ENCODE data around the gene MB.
"Not testable (repeated sequence)": the region's sequence is repeated elsewhere in the genome, so short reads cannot be mapped to it uniquely, and the experiment has no call there.

The MB gene
- 0 reads per million in 3 donors for total RNA-seq

DNA sequence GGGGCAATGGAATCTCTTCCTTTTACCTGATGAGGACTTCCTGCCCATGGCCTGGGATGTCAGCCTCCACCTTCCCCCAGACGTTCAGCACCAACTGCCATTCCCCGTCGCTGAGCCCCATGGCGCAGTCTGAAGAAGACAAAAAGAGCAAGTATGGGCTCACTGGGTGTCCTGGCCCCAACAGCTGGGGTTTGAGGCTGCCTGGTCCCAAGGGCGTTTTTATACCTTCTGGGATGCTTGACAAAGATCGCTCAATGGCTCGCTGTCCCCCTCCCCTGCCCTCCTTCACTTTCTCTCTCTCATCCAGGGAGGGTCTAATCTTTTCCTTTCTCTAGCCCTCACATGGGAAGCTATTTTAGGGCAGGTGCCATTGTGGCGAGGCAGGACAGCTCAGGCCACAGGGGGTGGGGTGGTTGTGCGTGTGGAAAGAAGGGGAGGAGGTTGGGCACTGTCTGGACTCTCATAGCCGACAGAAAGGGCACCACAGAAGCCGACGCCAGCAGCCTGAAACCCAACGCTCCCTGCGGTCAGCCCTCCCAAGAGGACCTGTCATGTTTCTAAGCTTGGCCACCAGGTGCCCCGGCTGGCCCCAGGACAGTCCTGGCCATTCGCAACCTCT lies at the start of gene MB:
Gene MB (minus strand): TSS at position 193 of the 619 bp plus-strand sequence. CDS start 72 bp downstream, at position 121.
- Histone ChIP-seq H3K27ac (ENCODE audit: insufficient read depth, low read length, poor library complexity, severe bottlenecking) (no peak within 1 kb of the TSS), H3K36me3 (ENCODE audit: control insufficient read depth, insufficient read depth, low read length) (no peaks in the 10 kb centered on the region), H3K9me3 (ENCODE audit: control insufficient read depth, low read length) (no peaks in the 10 kb centered on the region), H3K4me3 (ENCODE audit: insufficient read depth, low read depth, low read length, poor library complexity, severe bottlenecking) (no peak within 1 kb of the TSS), H3K4me1 (ENCODE audit: control insufficient read depth, insufficient read depth, low read length, poor library complexity, severe bottlenecking) (peaks cover 4% of the 10 kb centered on the region), H3K27me3 (replicated peaks; ENCODE audit: control insufficient read depth, insufficient read depth, low read length, poor library complexity, severe bottlenecking) (no peaks in the 10 kb centered on the region)
- DNase-seq = no peak

DNA sequence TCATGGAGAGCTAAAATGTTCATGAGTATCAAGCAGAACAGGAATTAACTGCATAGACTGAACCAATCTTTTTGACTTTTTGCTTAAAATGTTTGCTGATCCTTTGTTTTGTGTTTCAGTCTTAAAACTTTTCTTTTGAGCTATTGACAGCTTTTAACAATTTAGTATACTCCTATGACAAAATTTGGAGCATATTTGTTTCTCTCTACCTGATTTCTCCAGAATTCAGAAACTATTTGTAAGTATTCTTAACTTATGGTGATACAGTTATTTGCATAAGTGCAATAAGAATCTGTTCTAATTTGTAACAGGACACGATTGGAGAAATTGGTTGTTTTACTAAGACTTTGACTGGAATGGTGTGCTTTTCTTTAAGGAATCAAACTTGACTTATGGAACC lies 49.6 kb upstream of the MB start:
- not testable (repeated sequence) for DNase-seq; H3K27me3 ChIP-seq (replicated peaks; ENCODE audit: control insufficient read depth, insufficient read depth, low read length, poor library complexity, severe bottlenecking); H3K9me3 ChIP-seq (ENCODE audit: control insufficient read depth, low read length); H3K27ac ChIP-seq (ENCODE audit: insufficient read depth, low read length, poor library complexity, severe bottlenecking); H3K4me3 ChIP-seq (ENCODE audit: insufficient read depth, low read depth, low read length, poor library complexity, severe bottlenecking)
- Histone ChIP-seq H3K36me3 (ENCODE audit: control insufficient read depth, insufficient read depth, low read length) (peaks cover 13% of the 10 kb centered on the region), H3K4me1 (ENCODE audit: control insufficient read depth, insufficient read depth, low read length, poor library complexity, severe bottlenecking) (peaks cover 12% of the 10 kb centered on the region)

DNA sequence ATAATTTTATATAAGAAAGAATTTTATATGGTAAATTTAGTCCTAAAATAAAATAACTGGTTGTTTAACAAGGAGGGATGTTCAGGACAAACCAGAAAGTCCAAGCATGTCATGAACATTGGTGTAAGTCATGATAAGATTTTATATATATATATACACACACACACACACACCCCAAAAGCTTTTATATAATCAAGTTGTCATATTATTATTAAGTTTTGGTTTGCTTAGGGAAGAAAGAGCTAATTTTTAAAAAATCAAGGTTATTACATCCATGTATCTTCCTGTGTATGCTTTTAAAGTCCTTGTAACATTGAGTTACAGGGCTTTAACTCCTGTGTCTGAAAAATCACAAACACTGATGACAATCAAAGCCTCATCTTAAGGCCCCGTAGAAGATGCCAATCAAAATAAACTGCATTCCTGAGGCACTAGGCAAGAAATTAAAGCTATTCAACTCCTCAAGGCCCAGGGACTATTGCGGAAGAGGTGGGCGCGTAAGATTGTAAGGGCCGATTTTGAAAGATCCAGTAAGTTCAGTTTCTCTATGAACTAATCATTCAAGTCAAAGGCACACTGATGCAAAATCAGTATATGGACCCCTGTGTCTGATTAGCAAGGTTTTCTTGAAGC lies 47.9 kb upstream of the MB start:
- no peak for DNase-seq
- Histone ChIP-seq H3K4me1 (ENCODE audit: control insufficient read depth, insufficient read depth, low read length, poor library complexity, severe bottlenecking) (peaks cover 26% of the 10 kb centered on the region), H3K27ac (ENCODE audit: insufficient read depth, low read length, poor library complexity, severe bottlenecking) (no peak overlapping the region), H3K9me3 (ENCODE audit: control insufficient read depth, low read length) (peaks cover 3% of the 10 kb centered on the region), H3K4me3 (ENCODE audit: insufficient read depth, low read depth, low read length, poor library complexity, severe bottlenecking) (no peak overlapping the region), H3K36me3 (ENCODE audit: control insufficient read depth, insufficient read depth, low read length) (peaks cover 13% of the 10 kb centered on the region), H3K27me3 (replicated peaks; ENCODE audit: control insufficient read depth, insufficient read depth, low read length, poor library complexity, severe bottlenecking) (no peaks in the 10 kb centered on the region)

DNA sequence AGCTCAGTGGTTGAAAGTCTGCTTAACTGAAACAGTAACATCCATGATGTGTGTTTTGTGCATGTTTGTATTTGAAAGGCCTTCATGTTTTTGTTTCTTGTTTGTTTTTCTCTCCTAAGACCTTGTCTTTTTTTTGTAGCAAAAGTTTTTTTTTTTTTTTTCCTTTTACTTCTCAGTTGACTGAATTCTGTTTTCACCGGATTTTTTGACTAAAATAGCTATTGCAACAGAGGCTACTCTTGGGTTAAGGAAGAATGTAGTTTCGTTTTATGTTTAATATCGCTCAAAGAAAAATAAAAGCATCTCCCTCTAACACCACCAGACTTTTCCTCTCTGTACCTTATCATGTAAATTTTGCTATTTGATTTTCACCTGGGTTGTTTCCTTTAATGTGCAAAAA lies 46.2 kb upstream of the MB start:
- Histone ChIP-seq H3K36me3 (ENCODE audit: control insufficient read depth, insufficient read depth, low read length) (peaks cover 26% of the 10 kb centered on the region), H3K4me3 (ENCODE audit: insufficient read depth, low read depth, low read length, poor library complexity, severe bottlenecking) (no peak overlapping the region), H3K27me3 (replicated peaks; ENCODE audit: control insufficient read depth, insufficient read depth, low read length, poor library complexity, severe bottlenecking) (no peaks in the 10 kb centered on the region), H3K4me1 (ENCODE audit: control insufficient read depth, insufficient read depth, low read length, poor library complexity, severe bottlenecking) (peaks cover 40% of the 10 kb centered on the region), H3K27ac (ENCODE audit: insufficient read depth, low read length, poor library complexity, severe bottlenecking) (peak overlapping the region; percentile 42), H3K9me3 (ENCODE audit: control insufficient read depth, low read length) (peaks cover 3% of the 10 kb centered on the region)
- DNase-seq = no peak

DNA sequence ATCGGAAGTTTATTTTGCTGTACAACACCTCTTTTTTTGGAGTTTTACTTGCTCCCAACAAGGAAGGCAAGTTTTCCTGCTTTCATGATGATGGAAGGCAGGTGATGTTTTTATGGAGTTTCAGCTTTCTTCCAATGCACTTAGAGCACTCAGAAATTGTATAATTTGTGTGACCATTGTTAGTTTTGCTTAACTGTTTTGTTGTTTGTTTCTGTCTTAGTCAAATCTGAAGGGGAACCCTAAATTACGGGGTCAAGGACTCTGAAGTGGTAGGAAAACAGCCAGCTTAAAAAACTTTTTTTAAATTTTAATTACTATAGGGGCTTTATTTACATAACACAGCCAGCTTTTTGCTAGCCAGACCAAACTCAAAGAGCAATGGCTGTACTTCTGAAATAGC lies 45.8 kb upstream of the MB start:
- no peaks in the 10 kb centered on the region for H3K27me3 ChIP-seq (replicated peaks; ENCODE audit: control insufficient read depth, insufficient read depth, low read length, poor library complexity, severe bottlenecking)
- no peak overlapping the region for H3K4me3 ChIP-seq (ENCODE audit: insufficient read depth, low read depth, low read length, poor library complexity, severe bottlenecking)
- peaks cover 40% of the 10 kb centered on the region for H3K4me1 ChIP-seq (ENCODE audit: control insufficient read depth, insufficient read depth, low read length, poor library complexity, severe bottlenecking)
- peak overlapping the region; percentile 96 for H3K27ac ChIP-seq (ENCODE audit: insufficient read depth, low read length, poor library complexity, severe bottlenecking)
- no peak for DNase-seq
- peaks cover 30% of the 10 kb centered on the region for H3K36me3 ChIP-seq (ENCODE audit: control insufficient read depth, insufficient read depth, low read length)
- peaks cover 3% of the 10 kb centered on the region for H3K9me3 ChIP-seq (ENCODE audit: control insufficient read depth, low read length)

DNA sequence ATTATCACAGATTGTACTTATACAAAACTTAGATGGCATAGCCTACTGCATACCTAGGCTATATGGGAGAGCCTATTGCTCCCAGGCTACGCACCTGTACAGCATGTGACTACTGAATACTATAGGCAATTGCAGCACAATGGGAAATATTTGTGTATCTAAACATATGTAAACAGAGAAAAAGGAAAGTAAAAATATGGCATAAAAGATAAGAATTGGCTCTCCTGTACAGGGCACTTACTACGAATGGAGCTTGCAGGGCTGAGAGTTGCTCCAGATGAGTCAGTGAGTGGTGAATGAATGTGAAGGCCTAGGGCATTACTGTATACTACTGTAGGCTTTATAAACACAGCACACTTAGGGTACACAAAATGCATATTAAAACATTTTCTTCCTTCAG lies 44.3 kb upstream of the MB start:
- no peak for DNase-seq
- Histone ChIP-seq H3K36me3 (ENCODE audit: control insufficient read depth, insufficient read depth, low read length) (peaks cover 34% of the 10 kb centered on the region), H3K4me1 (ENCODE audit: control insufficient read depth, insufficient read depth, low read length, poor library complexity, severe bottlenecking) (peaks cover 40% of the 10 kb centered on the region), H3K9me3 (ENCODE audit: control insufficient read depth, low read length) (peaks cover 3% of the 10 kb centered on the region), H3K27ac (ENCODE audit: insufficient read depth, low read length, poor library complexity, severe bottlenecking) (peak overlapping the region; percentile 96), H3K27me3 (replicated peaks; ENCODE audit: control insufficient read depth, insufficient read depth, low read length, poor library complexity, severe bottlenecking) (no peaks in the 10 kb centered on the region), H3K4me3 (ENCODE audit: insufficient read depth, low read depth, low read length, poor library complexity, severe bottlenecking) (peak overlapping the region; percentile 2)

DNA sequence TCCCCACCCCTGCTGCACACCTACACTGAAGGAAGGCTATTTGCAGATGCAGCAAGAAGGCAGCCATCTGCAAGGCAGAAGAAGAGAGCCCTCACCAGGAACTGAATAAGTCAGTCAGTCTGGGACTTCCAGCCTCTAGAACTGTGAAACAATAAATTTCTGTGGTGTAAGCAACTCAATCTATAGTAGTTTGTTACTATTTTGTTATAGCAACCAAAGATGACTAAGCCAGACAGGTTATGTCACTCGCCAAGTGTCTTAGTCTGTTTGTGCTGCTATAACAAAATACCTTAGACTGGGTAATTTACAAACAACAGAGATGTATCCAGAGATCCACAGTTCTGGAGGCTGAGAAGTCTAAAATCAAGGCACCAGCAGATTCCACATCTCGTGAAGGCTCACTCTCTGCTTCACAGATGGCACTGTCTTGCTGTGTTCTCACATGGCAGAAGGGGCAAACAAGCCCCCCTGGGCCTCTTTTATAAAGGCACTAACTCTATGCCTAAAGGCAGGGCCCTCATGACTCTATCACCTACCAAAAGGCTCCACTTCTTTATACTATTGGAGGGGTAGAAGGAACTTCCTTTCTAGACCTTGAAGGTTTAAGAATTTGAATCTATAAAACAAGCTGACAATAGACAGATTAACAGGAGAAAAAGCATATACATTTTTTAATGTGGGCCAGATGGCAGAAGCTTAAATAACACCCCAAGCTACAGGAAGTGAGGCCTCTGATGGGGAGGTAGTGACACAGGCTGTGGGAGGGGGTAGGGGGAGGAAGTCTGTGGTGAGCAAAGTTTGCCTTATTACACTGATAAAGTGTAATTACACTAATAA lies 43.4 kb upstream of the MB start:
- Histone ChIP-seq H3K27ac (ENCODE audit: insufficient read depth, low read length, poor library complexity, severe bottlenecking) (peak overlapping the region; percentile 96), H3K9me3 (ENCODE audit: control insufficient read depth, low read length) (no peaks in the 10 kb centered on the region), H3K4me3 (ENCODE audit: insufficient read depth, low read depth, low read length, poor library complexity, severe bottlenecking) (no peak overlapping the region), H3K36me3 (ENCODE audit: control insufficient read depth, insufficient read depth, low read length) (peaks cover 40% of the 10 kb centered on the region), H3K4me1 (ENCODE audit: control insufficient read depth, insufficient read depth, low read length, poor library complexity, severe bottlenecking) (peaks cover 40% of the 10 kb centered on the region), H3K27me3 (replicated peaks; ENCODE audit: control insufficient read depth, insufficient read depth, low read length, poor library complexity, severe bottlenecking) (no peaks in the 10 kb centered on the region)
- DNase-seq = peak; percentile 52 to 67 (median 59)

DNA sequence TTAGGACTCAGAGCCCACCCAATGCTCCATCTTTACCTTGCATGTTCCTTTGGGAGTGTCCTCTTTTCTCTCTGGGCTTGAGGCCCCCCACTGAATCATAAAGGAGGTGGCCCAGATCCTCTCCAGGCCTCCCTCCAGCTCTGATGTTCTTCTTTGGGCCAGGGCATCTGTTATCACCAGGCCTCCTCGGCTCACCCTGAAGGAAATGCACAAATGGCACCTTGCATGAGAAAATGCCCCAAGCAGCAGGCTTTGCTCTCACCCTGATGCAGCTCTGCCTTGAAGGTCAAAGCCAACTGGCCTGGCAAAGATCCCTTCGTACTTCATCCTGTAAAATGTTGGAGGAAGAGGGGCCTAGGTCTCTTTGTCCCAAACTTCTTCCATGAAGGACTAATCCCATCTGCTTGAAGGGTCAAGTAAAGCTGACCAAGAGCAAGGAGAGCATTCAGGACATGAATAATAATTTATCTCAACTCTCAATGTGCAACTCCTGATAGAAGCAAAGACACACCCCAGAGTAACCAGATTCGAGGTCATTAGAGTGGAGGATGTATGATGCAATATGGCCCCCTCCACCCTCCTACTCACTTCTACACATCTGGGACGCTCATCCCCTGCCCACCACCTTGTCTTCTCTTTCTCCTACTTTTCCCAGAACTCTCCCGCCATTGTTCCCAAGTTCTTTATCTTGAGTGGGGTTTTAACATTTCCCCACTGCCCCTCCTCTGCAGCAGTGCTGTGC lies 40.6 kb upstream of the MB start:
- Histone ChIP-seq H3K27ac (ENCODE audit: insufficient read depth, low read length, poor library complexity, severe bottlenecking) (peak overlapping the region; percentile 96), H3K4me1 (ENCODE audit: control insufficient read depth, insufficient read depth, low read length, poor library complexity, severe bottlenecking) (peaks cover 46% of the 10 kb centered on the region), H3K4me3 (ENCODE audit: insufficient read depth, low read depth, low read length, poor library complexity, severe bottlenecking) (no peak overlapping the region), H3K27me3 (replicated peaks; ENCODE audit: control insufficient read depth, insufficient read depth, low read length, poor library complexity, severe bottlenecking) (no peaks in the 10 kb centered on the region), H3K9me3 (ENCODE audit: control insufficient read depth, low read length) (no peaks in the 10 kb centered on the region), H3K36me3 (ENCODE audit: control insufficient read depth, insufficient read depth, low read length) (peaks cover 53% of the 10 kb centered on the region)
- DNase-seq = no peak

DNA sequence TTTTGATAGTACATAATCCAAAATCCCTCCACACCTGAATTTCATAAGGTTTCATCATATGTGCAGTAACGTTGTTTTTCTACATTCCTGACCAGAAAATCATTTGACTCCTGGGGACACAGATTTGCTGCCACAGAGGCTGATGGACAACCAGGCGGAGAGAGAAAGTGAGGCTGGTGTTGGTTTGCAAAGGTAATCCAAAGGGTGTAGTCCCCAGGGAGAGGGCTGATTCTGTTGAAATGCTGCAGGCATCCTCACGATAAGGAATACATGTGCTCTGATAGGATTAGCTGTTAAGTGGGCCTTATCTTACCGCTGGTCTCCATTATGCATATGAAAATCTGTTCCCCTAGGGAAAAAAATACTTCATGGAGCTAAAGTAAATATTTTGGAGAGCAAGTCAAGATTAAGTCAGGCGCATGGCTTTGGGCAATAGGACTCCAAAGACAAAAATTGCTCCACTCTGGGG lies 39.2 kb upstream of the MB start:
- Histone ChIP-seq H3K36me3 (ENCODE audit: control insufficient read depth, insufficient read depth, low read length) (peaks cover 53% of the 10 kb centered on the region), H3K4me1 (ENCODE audit: control insufficient read depth, insufficient read depth, low read length, poor library complexity, severe bottlenecking) (peaks cover 32% of the 10 kb centered on the region), H3K9me3 (ENCODE audit: control insufficient read depth, low read length) (no peaks in the 10 kb centered on the region), H3K27ac (ENCODE audit: insufficient read depth, low read length, poor library complexity, severe bottlenecking) (peak overlapping the region; percentile 14), H3K4me3 (ENCODE audit: insufficient read depth, low read depth, low read length, poor library complexity, severe bottlenecking) (no peak overlapping the region), H3K27me3 (replicated peaks; ENCODE audit: control insufficient read depth, insufficient read depth, low read length, poor library complexity, severe bottlenecking) (no peaks in the 10 kb centered on the region)
- no peak for DNase-seq
